ENCODE data around the gene HLA-E. TPM values are rescaled to one million over a fixed set of nuclear protein-coding genes. Genes with fewer than 3 reads are reported as not detected.

Gene HLA-E
- total and polyA plus RNA-seq, 2 of the 13 experiments (the other 11 are each of a cell fraction or from before 2014, with no cell fraction given) = 45.2 to 90.4 TPM

DNA sequence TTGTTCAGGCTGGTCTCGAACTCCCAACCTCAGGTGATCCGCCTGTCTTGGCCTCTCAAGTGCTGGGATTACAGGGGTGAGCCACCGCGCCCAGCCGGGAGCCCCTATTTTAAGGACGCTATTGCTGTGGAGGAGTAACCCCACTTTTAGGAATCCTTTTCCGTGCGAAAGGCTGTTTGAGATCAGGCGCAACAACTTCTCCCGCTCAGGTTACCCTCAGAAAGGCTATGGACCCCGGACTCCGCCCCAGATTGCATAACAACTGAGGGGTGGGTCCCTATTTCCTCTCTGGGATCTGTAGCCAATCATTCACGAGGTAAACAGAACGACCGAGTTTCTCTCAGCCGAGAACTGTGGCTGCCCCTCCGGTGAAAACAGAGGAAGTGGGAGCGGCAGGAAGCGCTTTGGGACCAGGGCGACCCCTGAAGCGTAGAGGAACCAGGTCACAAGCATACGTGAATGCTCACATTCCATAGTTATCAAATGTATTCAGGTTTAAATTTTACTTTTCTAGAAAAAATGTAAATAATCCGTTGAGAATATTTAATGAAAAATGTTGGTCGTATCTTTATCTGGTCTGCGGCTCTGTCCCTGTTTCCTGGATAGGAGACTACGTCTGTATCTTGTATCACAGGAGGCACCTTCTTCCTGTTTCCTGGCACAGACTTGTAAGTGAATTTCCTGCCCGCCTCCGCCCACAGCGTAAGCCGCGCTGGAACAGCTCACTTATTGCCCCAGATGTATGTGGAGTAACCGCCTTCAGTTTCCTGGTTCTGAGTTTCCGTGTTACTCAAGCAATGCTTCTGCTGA lies 26.8 kb downstream of the HLA-E start (continued):
- TF ChIP-seq, protein P1, sequence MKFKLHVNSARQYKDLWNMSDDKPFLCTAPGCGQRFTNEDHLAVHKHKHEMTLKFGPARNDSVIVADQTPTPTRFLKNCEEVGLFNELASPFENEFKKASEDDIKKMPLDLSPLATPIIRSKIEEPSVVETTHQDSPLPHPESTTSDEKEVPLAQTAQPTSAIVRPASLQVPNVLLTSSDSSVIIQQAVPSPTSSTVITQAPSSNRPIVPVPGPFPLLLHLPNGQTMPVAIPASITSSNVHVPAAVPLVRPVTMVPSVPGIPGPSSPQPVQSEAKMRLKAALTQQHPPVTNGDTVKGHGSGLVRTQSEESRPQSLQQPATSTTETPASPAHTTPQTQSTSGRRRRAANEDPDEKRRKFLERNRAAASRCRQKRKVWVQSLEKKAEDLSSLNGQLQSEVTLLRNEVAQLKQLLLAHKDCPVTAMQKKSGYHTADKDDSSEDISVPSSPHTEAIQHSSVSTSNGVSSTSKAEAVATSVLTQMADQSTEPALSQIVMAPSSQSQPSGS (CRISPR knock-in tag; IDR thresholded peaks at IDR 0.05) = peak; percentile 59; the same call in 1 of the 2 replicates
- TF ChIP-seq ZKSCAN1 (IDR thresholded peaks at IDR 0.05; ENCODE audit: low read length) (no peak), ATAD3A (CRISPR knock-in tag; IDR thresholded peaks at IDR 0.05) (no peak), NFYB (CRISPR knock-in tag; IDR thresholded peaks at IDR 0.05) (peak; percentile 68), MAZ (IDR thresholded peaks at IDR 0.05; ENCODE audit: borderline replicate concordance, low read depth, low read length) (0 out of 2 replicates have a peak, but pooled peaks have one; percentile 35), MAZ (CRISPR knock-in tag; IDR thresholded peaks at IDR 0.05; ENCODE audit: low read depth) (0 out of 2 replicates have a peak, but pooled peaks have one; percentile 28), ZNF530 (CRISPR knock-in tag; IDR thresholded peaks at IDR 0.05; ENCODE audit: low read depth) (no peak), ZNF264 (CRISPR knock-in tag; IDR thresholded peaks at IDR 0.05) (no peak; the same call in 1 of the 2 replicates), ZNF33A (CRISPR knock-in tag; IDR thresholded peaks at IDR 0.05; ENCODE audit: borderline replicate concordance) (no peak; the same call in 1 of the 2 replicates), ZNF34 (CRISPR knock-in tag; IDR thresholded peaks at IDR 0.05; ENCODE audit: borderline replicate concordance) (no peak), MEIS1 (CRISPR knock-in tag; IDR thresholded peaks at IDR 0.05; ENCODE audit: borderline replicate concordance) (peak; percentile 56; the same call in 1 of the 2 replicates), ZNF749 (CRISPR knock-in tag; IDR thresholded peaks at IDR 0.05; ENCODE audit: borderline replicate concordance) (no peak; the same call in 1 of the 2 replicates), KLF12 (CRISPR knock-in tag; IDR thresholded peaks at IDR 0.05; ENCODE audit: borderline replicate concordance) (peak; percentile 93)
- TF ChIP-seq, protein P2, sequence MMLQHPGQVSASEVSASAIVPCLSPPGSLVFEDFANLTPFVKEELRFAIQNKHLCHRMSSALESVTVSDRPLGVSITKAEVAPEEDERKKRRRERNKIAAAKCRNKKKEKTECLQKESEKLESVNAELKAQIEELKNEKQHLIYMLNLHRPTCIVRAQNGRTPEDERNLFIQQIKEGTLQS (CRISPR knock-in tag; IDR thresholded peaks at IDR 0.05) = no peak
- TF ChIP-seq, protein P3, sequence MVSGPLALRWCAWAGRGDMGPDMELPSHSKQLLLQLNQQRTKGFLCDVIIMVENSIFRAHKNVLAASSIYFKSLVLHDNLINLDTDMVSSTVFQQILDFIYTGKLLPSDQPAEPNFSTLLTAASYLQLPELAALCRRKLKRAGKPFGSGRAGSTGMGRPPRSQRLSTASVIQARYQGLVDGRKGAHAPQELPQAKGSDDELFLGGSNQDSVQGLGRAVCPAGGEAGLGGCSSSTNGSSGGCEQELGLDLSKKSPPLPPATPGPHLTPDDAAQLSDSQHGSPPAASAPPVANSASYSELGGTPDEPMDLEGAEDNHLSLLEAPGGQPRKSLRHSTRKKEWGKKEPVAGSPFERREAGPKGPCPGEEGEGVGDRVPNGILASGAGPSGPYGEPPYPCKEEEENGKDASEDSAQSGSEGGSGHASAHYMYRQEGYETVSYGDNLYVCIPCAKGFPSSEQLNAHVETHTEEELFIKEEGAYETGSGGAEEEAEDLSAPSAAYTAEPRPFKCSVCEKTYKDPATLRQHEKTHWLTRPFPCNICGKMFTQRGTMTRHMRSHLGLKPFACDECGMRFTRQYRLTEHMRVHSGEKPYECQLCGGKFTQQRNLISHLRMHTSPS (CRISPR knock-in tag; IDR thresholded peaks at IDR 0.05; ENCODE audit: low read depth) = no peak
- TF ChIP-seq, protein P4, sequence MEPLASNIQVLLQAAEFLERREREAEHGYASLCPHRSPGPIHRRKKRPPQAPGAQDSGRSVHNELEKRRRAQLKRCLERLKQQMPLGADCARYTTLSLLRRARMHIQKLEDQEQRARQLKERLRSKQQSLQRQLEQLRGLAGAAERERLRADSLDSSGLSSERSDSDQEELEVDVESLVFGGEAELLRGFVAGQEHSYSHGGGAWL (CRISPR knock-in tag; IDR thresholded peaks at IDR 0.05) = no peak
- TF ChIP-seq, protein P5, sequence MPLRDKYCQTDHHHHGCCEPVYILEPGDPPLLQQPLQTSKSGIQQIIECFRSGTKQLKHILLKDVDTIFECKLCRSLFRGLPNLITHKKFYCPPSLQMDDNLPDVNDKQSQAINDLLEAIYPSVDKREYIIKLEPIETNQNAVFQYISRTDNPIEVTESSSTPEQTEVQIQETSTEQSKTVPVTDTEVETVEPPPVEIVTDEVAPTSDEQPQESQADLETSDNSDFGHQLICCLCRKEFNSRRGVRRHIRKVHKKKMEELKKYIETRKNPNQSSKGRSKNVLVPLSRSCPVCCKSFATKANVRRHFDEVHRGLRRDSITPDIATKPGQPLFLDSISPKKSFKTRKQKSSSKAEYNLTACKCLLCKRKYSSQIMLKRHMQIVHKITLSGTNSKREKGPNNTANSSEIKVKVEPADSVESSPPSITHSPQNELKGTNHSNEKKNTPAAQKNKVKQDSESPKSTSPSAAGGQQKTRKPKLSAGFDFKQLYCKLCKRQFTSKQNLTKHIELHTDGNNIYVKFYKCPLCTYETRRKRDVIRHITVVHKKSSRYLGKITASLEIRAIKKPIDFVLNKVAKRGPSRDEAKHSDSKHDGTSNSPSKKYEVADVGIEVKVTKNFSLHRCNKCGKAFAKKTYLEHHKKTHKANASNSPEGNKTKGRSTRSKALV (CRISPR knock-in tag; IDR thresholded peaks at IDR 0.05) = peak; percentile 75; the same call in 1 of the 2 replicates
- TF ChIP-seq, protein P6, sequence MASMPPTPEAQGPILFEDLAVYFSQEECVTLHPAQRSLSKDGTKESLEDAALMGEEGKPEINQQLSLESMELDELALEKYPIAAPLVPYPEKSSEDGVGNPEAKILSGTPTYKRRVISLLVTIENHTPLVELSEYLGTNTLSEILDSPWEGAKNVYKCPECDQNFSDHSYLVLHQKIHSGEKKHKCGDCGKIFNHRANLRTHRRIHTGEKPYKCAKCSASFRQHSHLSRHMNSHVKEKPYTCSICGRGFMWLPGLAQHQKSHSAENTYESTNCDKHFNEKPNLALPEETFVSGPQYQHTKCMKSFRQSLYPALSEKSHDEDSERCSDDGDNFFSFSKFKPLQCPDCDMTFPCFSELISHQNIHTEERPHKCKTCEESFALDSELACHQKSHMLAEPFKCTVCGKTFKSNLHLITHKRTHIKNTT (CRISPR knock-in tag; IDR thresholded peaks at IDR 0.05) = no peak
- TF ChIP-seq, protein P7, sequence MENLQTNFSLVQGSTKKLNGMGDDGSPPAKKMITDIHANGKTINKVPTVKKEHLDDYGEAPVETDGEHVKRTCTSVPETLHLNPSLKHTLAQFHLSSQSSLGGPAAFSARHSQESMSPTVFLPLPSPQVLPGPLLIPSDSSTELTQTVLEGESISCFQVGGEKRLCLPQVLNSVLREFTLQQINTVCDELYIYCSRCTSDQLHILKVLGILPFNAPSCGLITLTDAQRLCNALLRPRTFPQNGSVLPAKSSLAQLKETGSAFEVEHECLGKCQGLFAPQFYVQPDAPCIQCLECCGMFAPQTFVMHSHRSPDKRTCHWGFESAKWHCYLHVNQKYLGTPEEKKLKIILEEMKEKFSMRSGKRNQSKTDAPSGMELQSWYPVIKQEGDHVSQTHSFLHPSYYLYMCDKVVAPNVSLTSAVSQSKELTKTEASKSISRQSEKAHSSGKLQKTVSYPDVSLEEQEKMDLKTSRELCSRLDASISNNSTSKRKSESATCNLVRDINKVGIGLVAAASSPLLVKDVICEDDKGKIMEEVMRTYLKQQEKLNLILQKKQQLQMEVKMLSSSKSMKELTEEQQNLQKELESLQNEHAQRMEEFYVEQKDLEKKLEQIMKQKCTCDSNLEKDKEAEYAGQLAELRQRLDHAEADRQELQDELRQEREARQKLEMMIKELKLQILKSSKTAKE (CRISPR knock-in tag; IDR thresholded peaks at IDR 0.05; ENCODE audit: borderline replicate concordance) = no peak
